Activated CD8-positive, alpha-beta memory T cell treated with anti-CD3 and anti-CD28 coated beads, Interleukin-2, amount 50 U/mL, for 1 hour (primary cell): Measurements from ENCODE around the gene C6orf15.

Experiments used
- DNase-seq: peaks from one replicate; pipeline ENCODE4 v3.0.0-alpha.2; 2020; ENCODE audit errors: extremely low read depth

C6orf15 gene

DNA sequence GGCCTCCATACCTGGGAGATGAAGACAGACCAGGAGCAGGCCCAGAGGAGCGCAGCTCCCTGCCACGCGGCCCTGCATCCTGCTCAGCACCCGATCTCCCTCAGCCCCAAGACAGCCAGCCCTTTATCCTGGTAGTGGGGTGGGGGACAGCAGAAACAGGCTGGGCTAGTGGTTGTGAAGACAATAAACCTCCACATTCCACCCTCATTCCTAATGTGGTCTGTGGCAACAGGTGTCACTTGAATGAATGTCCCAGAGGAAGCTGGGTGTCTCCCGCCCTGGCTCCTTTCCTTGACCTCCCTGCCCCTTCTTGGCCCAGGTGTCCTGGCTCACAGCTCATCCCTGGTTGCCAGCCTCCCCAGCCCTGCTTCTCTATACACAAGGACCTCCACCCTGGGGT is at the start of gene C6orf15:
C6orf15 (minus strand) TSS at position 98 of the 400 bp plus-strand sequence; CDS start at position 78, 20 bp downstream.
- DNase-seq = no peak

DNA sequence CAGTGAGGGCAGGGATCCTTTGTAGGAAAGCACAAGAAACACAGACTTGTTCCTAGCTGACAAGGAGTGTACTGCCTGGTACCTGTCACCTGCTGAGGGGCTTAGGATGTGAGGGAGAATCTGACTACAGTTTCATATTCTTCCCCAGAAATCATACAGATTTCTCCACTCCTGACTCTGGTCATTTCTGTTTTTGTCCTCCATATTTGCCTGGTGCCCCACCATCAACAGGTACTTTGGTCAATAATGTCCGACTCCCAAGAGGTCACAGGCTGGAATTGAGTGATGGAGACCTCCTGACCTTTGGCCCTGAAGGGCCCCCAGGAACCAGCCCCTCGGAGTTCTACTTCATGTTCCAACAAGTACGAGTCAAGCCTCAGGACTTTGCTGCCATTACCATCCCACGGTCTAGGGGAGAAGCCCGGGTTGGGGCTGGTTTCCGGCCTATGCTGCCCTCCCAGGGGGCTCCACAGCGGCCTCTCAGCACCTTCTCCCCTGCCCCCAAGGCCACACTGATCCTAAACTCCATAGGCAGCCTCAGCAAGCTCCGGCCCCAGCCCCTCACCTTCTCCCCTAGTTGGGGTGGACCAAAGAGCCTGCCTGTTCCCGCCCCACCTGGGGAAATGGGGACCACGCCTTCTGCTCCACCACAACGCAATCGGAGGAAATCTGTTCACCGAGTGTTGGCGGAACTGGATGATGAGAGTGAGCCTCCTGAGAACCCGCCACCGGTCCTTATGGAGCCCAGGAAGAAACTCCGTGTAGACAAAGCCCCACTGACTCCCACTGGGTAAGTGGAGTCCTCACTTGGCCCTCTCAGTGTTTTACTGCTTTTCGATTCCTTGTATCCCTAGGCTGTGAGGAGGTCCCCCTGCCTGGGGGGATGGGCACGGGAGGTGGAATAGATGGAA is 49.1 kb upstream of the C6orf15 start:
- no peak for DNase-seq

DNA sequence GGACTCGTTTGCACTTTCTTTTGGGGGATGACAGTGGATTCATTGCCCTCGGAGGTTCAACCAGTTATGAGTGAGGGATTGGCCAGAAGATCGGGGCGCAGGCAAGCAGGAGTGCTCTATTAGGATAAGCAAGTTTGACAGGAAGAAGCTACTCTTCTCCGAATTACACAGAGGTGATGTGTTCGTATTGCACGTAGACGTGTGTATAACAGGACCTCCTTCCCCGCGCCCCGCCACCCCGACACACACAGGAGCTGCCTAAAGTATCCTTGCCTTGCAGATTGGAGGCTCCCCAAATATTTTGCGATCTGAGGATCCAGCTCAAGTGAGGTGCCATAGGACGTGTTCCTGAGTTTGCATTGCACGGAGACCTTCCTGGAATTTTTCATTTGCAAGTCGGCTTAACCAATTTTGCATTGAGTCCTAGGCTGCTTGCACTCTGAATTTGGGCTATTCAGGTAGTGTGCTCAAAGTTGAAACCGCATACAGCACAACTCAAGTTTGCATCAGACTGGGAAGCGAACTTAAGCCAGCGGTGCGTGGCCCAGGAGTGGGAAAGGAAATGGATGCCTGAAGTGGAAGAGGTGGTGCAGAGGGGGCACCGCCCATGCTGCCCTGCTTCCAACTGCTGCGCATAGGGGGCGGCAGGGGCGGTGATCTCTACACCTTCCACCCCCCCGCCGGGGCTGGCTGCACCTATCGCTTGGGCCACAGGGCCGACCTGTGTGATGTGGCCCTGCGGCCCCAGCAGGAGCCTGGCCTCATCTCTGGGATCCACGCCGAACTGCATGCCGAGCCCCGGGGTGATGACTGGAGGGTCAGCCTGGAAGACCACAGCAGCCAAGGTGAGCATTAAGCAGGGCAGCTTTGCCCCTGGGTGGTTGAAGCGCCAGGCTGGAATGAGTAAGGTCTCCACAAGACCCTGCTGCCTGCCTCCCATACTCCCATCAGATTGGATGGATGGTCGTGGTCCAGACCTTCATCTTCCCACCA is 46.8 kb upstream of the C6orf15 start:
- no peak for DNase-seq

DNA sequence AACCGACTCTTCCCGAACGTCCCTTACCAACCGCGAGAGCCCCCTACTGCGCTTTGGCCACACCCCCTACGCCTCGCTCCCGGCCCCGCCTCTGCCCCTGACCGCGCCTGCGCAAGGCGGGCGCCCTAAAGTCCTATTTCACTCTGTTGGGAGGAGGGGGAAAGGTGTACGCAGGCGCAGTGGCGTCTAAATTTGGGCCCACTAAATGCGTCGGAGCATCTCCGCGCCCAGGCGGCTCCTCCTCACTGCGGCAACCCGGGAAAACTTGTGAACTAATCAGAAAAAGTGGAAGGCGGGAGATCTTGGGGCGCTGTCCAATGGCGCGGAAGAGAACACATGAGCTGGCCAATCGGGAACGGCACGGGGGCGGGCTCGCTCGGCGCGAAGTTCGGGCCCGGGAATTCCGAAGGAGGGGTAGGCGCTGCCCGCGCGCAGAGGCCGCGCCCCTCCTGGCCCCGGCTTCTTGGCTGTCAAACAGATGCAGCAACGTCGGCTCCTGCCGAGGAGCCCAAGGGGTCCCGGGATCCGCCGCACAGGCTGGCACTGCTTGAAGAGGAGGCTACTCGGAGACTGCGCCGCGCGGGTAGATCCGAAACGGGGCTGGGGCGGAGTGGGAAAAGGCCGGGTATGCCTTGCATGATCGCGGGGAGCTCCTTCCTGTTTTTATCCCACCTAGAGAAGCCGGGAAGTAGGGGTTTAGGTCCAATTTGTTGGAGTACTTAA is 45.9 kb upstream of the C6orf15 start, which contains the start of gene TCF19:
TCF19 (plus strand) TSS at position 450 of the 723 bp plus-strand sequence. CDS start 881 bp downstream, outside the sequence.
- DNase-seq = peak; percentile 99

DNA sequence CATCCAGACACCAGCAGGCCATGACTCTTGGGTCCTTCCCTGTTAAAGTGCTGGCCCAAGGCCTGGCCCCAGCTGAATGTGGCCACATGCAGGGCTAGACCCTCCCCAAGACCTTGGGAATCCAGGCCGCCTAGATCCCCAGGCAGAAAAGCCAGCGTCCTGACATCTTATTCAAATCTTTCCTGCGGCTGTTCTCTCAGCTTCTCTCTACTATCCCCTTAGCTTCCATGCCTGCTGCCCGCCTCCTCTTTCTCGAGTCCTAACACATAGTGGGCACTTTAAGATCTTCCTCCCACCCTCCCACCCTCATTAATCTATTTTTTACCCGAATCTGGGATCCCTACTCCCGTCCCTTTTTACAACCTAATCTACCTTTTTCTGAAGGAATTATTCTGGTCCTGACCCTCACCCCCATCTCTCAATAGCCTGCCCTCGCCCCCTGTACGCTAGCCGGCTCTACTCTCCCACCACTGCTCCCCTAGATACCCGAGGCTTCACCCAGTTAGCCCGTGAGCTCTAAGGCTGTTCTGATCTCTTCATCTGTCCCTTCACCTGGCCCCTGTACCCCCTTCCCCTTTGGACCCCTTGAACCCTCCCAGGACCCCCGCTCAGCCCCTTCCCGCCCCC is 45.3 kb upstream of the C6orf15 start, which contains the start of gene CCHCR1:
CCHCR1 (minus strand) TSS at position 290 of the 627 bp plus-strand sequence; CDS start at position 88, 202 bp downstream.
- no peak for DNase-seq

DNA sequence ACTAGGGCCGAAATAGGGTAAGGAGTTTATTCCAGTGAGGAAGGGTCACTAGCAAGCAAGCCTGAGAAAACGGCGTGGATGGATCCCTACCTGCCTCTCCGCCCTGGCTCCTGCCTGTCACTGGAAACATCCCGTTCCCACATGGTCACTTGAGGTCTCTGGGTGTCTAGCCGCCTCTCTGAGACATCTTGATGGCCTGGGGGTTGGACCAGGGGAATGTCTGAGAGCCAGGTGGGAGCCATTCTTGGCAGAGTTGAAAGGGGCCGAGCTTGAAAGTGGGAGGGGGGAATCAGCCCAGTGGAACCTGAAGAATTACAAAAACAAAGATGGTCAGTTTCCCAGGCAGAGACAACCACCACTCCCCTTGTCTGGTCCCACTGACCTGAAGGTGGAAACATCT is 44.3 kb upstream of the C6orf15 start:
- no peak for DNase-seq

DNA sequence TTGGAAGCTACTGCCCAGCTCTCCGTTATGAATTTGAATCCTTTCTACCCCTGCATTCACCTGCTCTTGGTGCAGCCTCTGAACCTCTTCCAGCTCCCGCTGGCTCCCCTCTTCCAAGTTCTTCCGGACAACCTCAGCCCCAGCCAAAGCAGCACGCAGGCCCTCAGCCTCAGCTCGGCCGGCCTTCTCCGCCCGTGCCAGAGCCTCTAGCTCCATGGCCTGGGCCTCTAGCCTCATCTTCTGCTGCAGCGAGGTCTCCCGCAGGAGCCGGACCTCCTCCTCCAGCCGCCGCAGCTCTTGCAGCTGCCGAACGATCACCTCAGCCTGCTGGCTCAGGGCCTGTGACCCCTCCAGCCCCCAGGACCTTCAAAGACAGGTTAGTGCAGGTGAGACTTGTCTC is 42.1 kb upstream of the C6orf15 start:
- no peak for DNase-seq

DNA sequence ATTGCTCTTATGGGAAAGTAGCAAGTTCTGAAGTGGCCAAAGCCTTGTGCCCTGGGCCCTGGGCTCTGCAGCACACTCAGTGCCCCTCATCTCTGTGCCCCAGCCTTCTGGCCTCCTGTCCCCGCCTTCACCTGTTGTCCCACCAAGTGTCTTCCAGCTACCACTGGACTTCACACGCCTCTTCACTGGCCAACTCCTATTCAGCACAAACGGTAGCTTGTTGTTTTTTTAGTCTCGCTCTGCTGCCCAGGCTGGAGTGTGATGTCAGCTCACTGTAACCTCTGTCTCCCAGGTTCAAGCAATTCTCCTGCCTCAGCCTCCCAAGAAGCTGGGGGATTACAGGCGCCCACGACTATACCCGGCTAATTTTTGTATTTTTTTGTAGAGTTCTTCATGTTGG is 40.4 kb upstream of the C6orf15 start:
- no peak for DNase-seq

DNA sequence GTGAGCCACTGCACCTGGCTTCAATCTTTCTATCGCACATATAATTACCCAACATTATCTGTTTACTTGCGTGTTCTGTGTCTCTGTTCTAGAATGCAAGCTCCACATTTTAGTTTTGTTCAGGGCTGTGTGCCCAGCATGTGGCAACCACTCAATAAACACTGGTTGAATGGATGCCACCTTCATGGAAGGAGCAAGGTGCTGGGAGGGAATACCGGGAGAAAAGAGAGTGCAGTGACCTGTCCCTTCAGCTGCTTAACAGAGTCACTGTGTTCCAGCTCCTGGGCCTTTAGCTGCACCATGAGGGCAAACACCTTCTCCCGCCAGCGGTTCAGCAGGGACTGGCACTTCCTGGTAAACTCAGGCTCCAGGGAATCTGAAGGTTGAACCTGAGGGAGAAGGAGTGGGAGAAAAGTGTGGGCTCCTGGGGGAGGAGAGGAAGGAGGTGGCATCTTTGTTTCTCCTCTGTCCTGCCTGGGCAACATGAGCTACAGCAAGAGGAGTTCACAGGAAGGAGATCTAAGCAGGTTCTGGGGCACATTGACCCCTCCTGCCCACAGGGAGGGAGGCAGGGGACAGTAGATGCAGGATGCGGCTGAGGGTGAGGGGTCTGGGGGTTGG is 37.6 kb upstream of the C6orf15 start:
- DNase-seq = no peak

DNA sequence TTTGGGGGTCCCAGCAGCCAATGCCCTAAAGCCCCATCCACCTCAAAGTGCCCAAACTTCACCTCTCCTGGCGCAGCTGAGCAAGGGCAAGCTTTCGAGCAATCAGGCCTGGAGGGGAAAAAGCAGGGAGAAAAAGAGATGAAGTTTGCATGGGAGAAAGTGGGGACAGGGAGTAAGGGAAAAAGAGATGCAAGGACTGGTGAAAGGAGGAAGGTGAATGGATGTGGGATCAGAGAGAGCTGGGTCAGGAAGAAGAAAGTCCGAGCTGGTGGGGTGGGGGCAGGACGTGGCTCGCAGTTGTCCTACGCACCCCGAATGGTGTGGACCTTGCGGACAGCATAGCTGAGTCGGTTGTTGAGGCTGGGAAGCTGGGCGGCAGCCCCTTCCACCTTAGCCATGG is 33.0 kb upstream of the C6orf15 start:
- no peak for DNase-seq

DNA sequence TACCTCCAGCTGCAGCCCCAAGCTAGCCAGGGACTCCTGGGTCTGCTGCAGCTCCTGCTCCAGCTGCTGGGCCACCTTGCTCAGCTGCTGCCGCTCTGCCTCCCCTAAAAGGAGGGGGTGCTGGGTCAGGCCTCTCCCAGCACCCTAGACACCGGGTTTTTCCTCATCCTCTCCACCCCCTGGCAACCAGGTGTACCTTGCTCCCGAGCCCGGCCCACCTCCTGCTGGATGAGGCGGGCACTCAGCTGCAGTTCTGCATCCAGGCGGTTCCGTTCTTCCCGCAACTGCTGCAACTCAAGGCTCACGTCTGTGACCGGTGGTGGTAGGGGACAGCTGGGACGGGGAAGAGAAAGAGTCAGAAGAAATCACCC is 32.6 kb upstream of the C6orf15 start:
- DNase-seq = no peak

DNA sequence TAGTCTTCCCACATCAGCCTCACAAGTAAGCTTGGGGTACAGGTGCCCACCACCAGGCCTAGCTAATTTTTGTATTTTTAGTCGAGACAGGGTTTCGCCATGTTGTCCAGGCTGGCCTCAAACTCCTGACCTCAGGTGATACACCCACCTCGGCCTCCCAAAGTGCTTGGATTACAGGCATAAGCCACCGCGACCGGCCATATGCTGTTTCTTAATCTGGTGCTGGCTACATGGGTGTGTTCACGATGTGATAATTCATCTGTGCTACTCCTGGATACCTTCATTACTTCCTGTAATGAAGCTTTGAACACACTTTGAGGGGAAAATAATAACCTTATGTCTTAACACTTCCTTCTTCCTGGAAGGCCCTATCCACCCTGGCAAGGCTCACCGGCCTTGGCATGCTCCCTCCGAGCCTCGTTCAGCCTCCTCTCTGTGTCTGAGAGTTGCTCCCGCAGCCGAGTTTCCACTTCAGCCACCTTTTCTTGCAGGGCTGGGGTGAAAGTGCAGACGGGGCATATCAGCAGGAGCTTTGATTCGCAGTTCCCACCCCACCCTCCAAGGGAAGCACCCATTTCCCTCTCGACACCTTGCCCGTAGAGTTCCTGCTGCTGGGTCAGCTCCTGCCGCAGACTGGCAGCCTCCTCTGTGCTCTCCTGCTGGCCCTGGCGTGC is 32.1 kb upstream of the C6orf15 start:
- DNase-seq = no peak

DNA sequence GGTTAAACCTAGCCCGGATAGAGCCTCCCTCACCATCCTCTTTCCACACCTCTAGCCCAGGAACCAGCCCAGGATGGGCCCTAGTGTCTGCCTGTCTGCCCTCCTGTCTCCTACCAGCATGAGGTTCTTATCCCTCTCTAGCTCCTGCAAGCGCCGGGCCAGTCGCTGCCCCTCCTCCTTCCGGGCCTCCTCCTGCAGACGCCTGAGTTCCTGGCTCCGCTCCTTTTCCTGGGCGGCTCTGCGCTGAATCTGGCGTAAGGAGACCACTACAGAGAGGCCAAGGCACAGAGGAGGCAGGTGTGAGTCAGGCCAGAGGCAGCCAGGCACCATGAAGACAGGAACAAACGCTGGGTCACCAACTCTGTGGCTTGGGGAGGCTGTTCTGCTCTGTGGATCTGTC is 30.8 kb upstream of the C6orf15 start:
- DNase-seq = no peak

DNA sequence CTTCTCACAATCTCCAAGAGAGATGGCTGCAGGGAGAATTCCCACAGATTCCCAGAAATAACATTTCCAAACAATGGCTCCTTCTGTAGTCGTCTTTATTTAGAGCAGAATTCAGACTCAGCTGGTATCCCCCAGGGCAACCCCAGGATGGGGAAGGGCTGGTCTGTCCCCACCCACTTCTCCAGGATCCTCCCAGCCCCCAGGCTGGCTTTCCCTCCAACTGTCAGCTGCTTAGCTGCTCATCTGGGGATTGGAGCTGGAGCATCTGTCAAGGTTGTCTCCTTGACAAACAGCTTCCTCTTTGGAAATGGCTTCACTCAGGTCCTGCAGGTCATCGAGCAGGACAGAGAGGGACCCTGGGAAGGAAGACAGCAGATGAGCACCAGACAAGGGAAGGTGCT is 30.0 kb upstream of the C6orf15 start:
- no peak for DNase-seq

DNA sequence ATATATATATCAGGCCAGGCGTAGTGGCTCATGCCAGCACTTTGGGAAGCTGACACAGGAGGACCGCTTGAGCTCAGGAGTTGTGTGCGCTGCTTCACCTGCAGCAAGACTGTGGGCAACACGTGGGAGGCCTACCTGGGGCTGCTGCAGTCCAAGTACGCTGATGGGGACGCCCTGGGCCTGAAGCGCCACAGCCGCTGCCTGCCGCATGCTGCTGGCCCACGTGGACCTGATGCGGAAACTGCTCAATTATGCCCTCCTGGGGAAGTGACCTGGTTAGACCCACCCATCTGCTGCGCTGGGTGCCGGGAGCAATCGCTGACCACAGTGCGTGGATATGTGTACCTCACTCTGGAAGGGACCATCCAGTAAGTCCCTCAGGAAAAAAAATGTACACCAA is 28.3 kb upstream of the C6orf15 start:
- DNase-seq = no peak

DNA sequence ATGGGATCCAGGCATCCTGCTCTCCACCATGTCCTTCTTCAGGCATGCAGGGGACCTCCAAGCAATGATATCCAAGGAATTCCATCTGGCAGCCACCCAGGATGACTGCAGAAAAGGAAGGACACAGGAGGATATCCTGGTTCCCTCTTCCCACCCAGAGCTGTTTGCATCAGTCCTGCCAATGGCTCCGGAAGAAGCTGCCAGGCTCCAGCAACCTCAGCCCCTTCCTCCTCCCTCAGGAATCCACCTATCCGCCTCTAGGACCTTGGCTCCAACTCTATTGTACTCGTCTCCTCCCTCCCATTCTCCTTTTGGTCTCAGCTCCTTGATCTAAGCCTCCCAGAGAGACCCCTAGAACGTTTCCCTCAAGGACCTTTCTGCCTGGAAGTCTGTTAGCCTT is 27.2 kb upstream of the C6orf15 start:
- DNase-seq = no peak

DNA sequence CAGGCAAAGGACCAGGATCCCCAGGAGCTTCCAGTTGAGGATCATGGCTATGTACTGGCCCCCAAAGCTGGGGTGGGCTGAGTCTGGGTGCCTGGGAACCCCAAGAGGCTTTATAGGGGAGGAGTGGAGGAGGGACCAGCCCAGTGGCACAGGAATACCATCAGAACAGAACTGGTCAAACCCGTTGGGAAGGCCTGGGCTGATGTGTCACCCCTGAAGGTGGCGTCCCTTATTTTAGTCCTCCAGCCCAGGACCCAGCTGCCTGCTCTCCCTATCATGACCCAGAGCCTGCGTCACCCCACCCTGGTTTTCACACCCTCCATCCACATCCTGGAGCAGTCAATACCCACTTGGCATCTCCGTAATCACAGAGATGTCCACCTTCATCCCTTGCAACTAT is 26.6 kb upstream of the C6orf15 start, which contains the start of gene PSORS1C2:
PSORS1C2 (minus strand) TSS at position 85 of the 400 bp plus-strand sequence; CDS start at position 45, 40 bp downstream.
- DNase-seq = no peak

DNA sequence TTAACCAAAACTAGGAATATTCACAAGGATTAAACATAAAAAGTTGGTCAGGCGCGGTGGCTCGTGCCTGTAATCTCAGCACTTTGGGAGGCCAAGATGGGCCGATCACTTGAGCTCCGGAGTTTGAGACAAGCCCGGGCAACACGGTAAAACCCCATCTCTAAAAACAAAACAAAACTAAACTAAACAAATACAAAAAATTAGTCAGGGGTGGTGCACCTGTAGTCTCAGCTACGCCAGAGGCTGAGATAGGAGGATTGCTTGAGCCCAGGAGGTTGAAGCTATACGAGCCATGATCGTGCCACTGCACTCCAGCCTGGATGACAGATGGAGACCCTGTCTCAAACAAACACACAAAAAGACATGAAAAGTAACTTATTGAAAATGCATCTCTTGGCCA is 23.3 kb upstream of the C6orf15 start:
- DNase-seq = no peak

DNA sequence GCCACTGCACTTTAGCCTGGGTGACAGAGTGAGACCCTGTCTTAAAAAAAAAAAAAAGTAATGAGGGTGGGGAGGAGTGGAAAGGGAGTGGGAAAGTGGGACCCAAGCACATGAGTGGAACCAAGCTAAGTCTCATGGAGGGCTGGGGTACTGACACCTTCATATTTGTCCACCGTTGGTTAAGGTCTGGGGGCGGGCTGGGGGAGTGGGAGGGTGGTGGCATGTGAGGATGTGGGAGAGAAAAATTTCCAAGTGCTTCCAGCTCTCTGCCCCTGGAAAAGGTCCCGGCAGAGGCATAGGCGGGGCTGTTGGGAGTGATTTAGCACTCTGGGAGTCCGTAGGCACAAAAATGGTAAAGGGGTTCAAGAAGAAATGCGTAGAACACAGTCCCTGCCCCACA is 20.4 kb upstream of the C6orf15 start:
- no peak for DNase-seq

DNA sequence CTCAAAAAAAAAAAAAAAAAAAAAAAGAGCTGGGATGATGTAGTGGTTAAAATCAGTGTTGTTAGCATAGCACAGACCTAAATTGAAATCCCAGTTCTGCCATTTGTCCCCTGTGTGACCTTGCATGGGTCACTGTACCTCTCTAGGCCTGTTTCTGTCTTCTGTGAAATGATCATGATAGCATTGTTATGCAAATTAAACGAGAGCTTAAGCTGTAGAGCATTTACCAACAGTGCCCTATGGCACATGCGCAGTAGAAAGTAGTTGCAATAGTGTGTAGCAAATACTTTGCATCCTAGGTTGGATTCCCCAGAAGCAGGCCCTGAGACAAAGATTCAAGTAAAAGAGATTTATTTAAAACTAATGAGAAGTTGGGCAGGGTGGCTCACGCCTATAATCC is 19.2 kb upstream of the C6orf15 start:
- DNase-seq = no peak
